IMR-90 (cell line): Measurements from ENCODE around the gene ANKRD27. TPM values are rescaled to one million over a fixed set of nuclear protein-coding genes. Genes with fewer than 3 reads are reported as not detected.
"Not testable (repeated sequence)": the region's sequence is repeated elsewhere in the genome, so short reads cannot be mapped to it uniquely, and the experiment has no call there.

Source experiments
- ATAC-seq: fragments of 200-7000 bp; cut with Tn5 transposase; 2 replicates; pipeline ENCODE4 v1.9.1; 2020; ENCODE audit warnings: low read depth, mild to moderate bottlenecking, moderate library complexity
- BruUV-seq: library from RNA; stranded (reverse); fragments of 400-500 nt; replicated peaks from 2 replicates; lab custom pipeline; 2021; lab: Mats Ljungman, UMichigan
- CTCF ChIA-PET: fragments of 300-600 bp; formaldehyde crosslinking; extraction: SDS; loops from one replicate; lab custom pipeline; 2021; ENCODE audit warnings: antibody characterized with exemption; lab: Yijun Ruan, JAX
- POLR2A ChIA-PET: fragments of 300-600 bp; sonication (Branson Sonifier 250); formaldehyde crosslinking; loops from one replicate; lab custom pipeline; 2022; ENCODE audit warnings: antibody characterized with exemption; ENCODE audit not compliant: unreplicated experiment; lab: Charles Lee
- DNase-seq: peaks from one replicate; pipeline ENCODE4 v3.0.0; 2013
- H2AFZ ChIP-seq: replicated peaks from 2 replicates; pipeline ENCODE3; 2013; ENCODE audit warnings: low read length, mild to moderate bottlenecking; ENCODE audit not compliant: poor library complexity
- H2AK5ac ChIP-seq: 2 replicates; pipeline ENCODE4 v1.6.1; 2013; ENCODE audit warnings: low read depth, low read length, inconsistent platforms
- H2AK9ac ChIP-seq: replicated peaks from 2 replicates; pipeline ENCODE3; 2013; ENCODE audit warnings: mild to moderate bottlenecking, low read depth, low read length, moderate library complexity; ENCODE audit not compliant: poor library complexity
- H2BK120ac ChIP-seq: 2 replicates; pipeline ENCODE4 v1.6.1; 2013; ENCODE audit warnings: low read depth, low read length, inconsistent platforms
- H2BK15ac ChIP-seq: 3 replicates; pipeline ENCODE4 v1.6.1; 2013; ENCODE audit warnings: low read depth, low read length, inconsistent platforms
- H2BK20ac ChIP-seq: 2 replicates; pipeline ENCODE4 v1.6.1; 2013; ENCODE audit warnings: low read depth, mild to moderate bottlenecking, inconsistent platforms, low read length, moderate library complexity
- H2BK5ac ChIP-seq: 2 replicates; pipeline ENCODE4 v1.6.1; 2013; ENCODE audit warnings: mild to moderate bottlenecking, low read depth, low read length, inconsistent platforms; ENCODE audit not compliant: poor library complexity, severe bottlenecking
- H3K14ac ChIP-seq: replicated peaks from 2 replicates; pipeline ENCODE4 v1.6.1; 2013; ENCODE audit warnings: low read depth, low read length, inconsistent platforms
- H3K18ac ChIP-seq: 2 replicates; pipeline ENCODE4 v1.6.1; 2013; ENCODE audit warnings: low read depth, low read length, control low read depth
- H3K23ac ChIP-seq: 2 replicates; pipeline ENCODE4 v1.6.1; 2013; ENCODE audit warnings: low read depth, low read length, inconsistent platforms
- H3K27ac ChIP-seq: 2 replicates; pipeline ENCODE4 v1.5.1; 2013; ENCODE audit warnings: mild to moderate bottlenecking, control low read depth, low read length; ENCODE audit not compliant: insufficient read depth
- H3K27me3 ChIP-seq: 2 replicates; pipeline ENCODE4 v1.6.1; 2013; ENCODE audit warnings: low read length; ENCODE audit not compliant: control insufficient read depth, insufficient read depth
- H3K36me3 ChIP-seq: 2 replicates; pipeline ENCODE4 v1.6.1; 2013; ENCODE audit warnings: low read length, mixed read lengths; ENCODE audit not compliant: control insufficient read depth, insufficient read depth
- H3K4ac ChIP-seq: 2 replicates; pipeline ENCODE4 v1.6.1; 2013; ENCODE audit warnings: low read depth, low read length, inconsistent platforms
- H3K4me1 ChIP-seq: 2 replicates; pipeline ENCODE4 v1.6.1; 2013; ENCODE audit warnings: low read length, mixed read lengths; ENCODE audit not compliant: control insufficient read depth, insufficient read depth
- H3K4me2 ChIP-seq: 2 replicates; pipeline ENCODE4 v1.6.1; 2013; ENCODE audit warnings: low read depth, mild to moderate bottlenecking, control low read depth, low read length, moderate library complexity
- H3K4me3 ChIP-seq: 2 replicates; pipeline ENCODE4 v1.5.1; 2013; ENCODE audit warnings: low read depth, mild to moderate bottlenecking, control low read depth, low read length, moderate library complexity; ENCODE audit not compliant: insufficient read depth
- H3K56ac ChIP-seq: 2 replicates; pipeline ENCODE4 v1.6.1; 2013; ENCODE audit warnings: low read length, inconsistent platforms; ENCODE audit not compliant: insufficient read depth; ENCODE audit errors: extremely low read depth
- H3K79me1 ChIP-seq, 2 experiments: 2 replicates each; pipeline ENCODE4 v1.6.1; 2013; ENCODE audit warnings: low read length in 2 of 2, inconsistent platforms in 1 of 2, low read depth in 1 of 2
- H3K9ac ChIP-seq: 2 replicates; pipeline ENCODE4 v1.6.1; 2013; ENCODE audit warnings: low read depth, low read length, control low read depth
- H3K9me1 ChIP-seq: 2 replicates; pipeline ENCODE4 v1.6.1; 2013; ENCODE audit warnings: low read length, inconsistent platforms; ENCODE audit not compliant: insufficient read depth
- H3K9me3 ChIP-seq: 2 replicates; pipeline ENCODE4 v1.6.1; 2013; ENCODE audit warnings: low read length; ENCODE audit not compliant: control insufficient read depth, insufficient read depth
- H4K20me1 ChIP-seq: 2 replicates; pipeline ENCODE4 v1.6.1; 2013; ENCODE audit warnings: low read length, inconsistent platforms; ENCODE audit not compliant: insufficient read depth
- H4K5ac ChIP-seq: 2 replicates; pipeline ENCODE4 v1.6.1; 2013; ENCODE audit warnings: mild to moderate bottlenecking, low read depth, low read length, control low read depth
- H4K8ac ChIP-seq, 2 experiments: 2 replicates each; pipeline ENCODE4 v1.6.1; 2013; ENCODE audit warnings: low read depth in 2 of 2, low read length in 2 of 2, control low read depth in 1 of 2, inconsistent platforms in 1 of 2
- H4K91ac ChIP-seq: 2 replicates; pipeline ENCODE4 v1.6.1; 2013; ENCODE audit warnings: low read depth, low read length, inconsistent platforms; ENCODE audit not compliant: insufficient read depth
- WGBS, 2 experiments: methylation state at CpG; one replicate each; pipeline versions ENCODE4 v1.1.5 to v1.1.7; 2013; ENCODE audit warnings: missing lambda C conversion rate in 2 of 2; ENCODE audit not compliant: insufficient read length in 1 of 2; ENCODE audit errors: extremely low coverage in 2 of 2; 5-methylcytosine and 5-hydroxymethylcytosine counted together
- dilution Hi-C: fragments of 300-500 bp; cut with HindIII; formaldehyde crosslinking; loops from one replicate; pipeline ENCODE4 v1.14.3; 2018; ENCODE audit warnings: low sequenced_read_pairs; ENCODE audit not compliant: unreplicated experiment
- in situ Hi-C: fragments of 300-500 bp; cut with MboI; formaldehyde crosslinking; loops from 3 replicates; pipeline ENCODE4 v1.14.3; 2019; ENCODE audit warnings: low sequenced_read_pairs, inconsistent platforms, mixed read lengths
- intact Hi-C: fragments of 100-400 bp; cut with micrococcal nuclease; formaldehyde crosslinking; loops from 2 replicates; pipeline ENCODE4 v1.10.0; 2022
- polyA plus RNA-seq, 3 experiments: library from polyadenylated mRNA; depleted of rRNA; stranded (reverse); fragments of >200 nt; gene quantifications; 2 replicates each; pipeline ENCODE4 v1.2.3, GENCODE V29; 2012; ENCODE audit warnings: low replicate concordance in 1 of 3
- total RNA-seq: library from RNA; depleted of rRNA; stranded (reverse); fragments of >200 nt; gene quantifications from 2 replicates; pipeline ENCODE4 v1.2.3, GENCODE V29; 2012

Gene ANKRD27
- total and polyA plus RNA-seq, 2 of the 4 experiments (the other 2 are of a cell fraction) = 16.7 to 35.0 TPM

- H3K36me3 ChIP-seq, POLR2A ChIA-PET, H3K4me2 ChIP-seq, H4K20me1 ChIP-seq, H3K9ac ChIP-seq, H2AK5ac ChIP-seq, H4K5ac ChIP-seq, H3K9me3 ChIP-seq, H2AK9ac ChIP-seq, DNase-seq, H2BK20ac ChIP-seq, in situ Hi-C loops, H3K27ac ChIP-seq, intact Hi-C loops, H2BK120ac ChIP-seq, H2BK15ac ChIP-seq, H3K14ac ChIP-seq, H3K4me3 ChIP-seq, H3K9me1 ChIP-seq, H2BK5ac ChIP-seq, ATAC-seq, H3K56ac ChIP-seq, H3K4me1 ChIP-seq, H4K8ac ChIP-seq, H3K23ac ChIP-seq, BruUV-seq, H3K79me1 ChIP-seq, dilution Hi-C loops, H3K18ac ChIP-seq, CTCF ChIA-PET, H3K27me3 ChIP-seq, H3K4ac ChIP-seq, H4K91ac ChIP-seq, H2AFZ ChIP-seq: not testable (repeated sequence)
- 86% methylated on average over 3 of the region's 7 CpGs; no CpG with 5 or more reads in 1 of the 2 experiments for WGBS, 2 experiments
These were observed 41.2 kb upstream of the ANKRD27 start for GRCh38 chr19:32716203-32716602.
